OCI-M1 (cell line): ENCODE data around the gene IRF2BP1.

Experiments used
- DNase-seq: peaks from one replicate; lab custom pipeline; 2025; lab: John Stamatoyannopoulos, UW

Gene IRF2BP1

GRCh38 chr19:45860359-45861259 is 25.3 kb downstream of the IRF2BP1 start:
- DNase-seq = no peak

- DNase-seq = no peak
Measured at GRCh38 chr19:45854167-45854778, 31.7 kb downstream of the IRF2BP1 start.

- DNase-seq = no peak
Measured at GRCh38 chr19:45852983-45853382, 33.0 kb downstream of the IRF2BP1 start.

GRCh38 chr19:45852145-45852750 is 33.7 kb downstream of the IRF2BP1 start:
- DNase-seq = no peak

GRCh38 chr19:45848922-45849321 is 37.0 kb downstream of the IRF2BP1 start:
- DNase-seq = no peak

- DNase-seq = no peak
Measured at GRCh38 chr19:45847663-45848062, 38.3 kb downstream of the IRF2BP1 start.

GRCh38 chr19:45842198-45842597 is 43.7 kb downstream of the IRF2BP1 start:
- DNase-seq = no peak

GRCh38 chr19:45834970-45835369 is 51.0 kb downstream of the IRF2BP1 start:
- no peak for DNase-seq
